Measurements from ENCODE around the gene OTOP2. TPM values are rescaled to one million over a fixed set of nuclear protein-coding genes. Genes with fewer than 3 reads are reported as not detected.

The OTOP2 gene
- total and polyA plus RNA-seq, 9 of the 15 experiments (the other 6 are each of a cell fraction or from before 2014, with no cell fraction given): 0.04 to 0.36 (median 0.14) TPM; not detected in 1

DNA sequence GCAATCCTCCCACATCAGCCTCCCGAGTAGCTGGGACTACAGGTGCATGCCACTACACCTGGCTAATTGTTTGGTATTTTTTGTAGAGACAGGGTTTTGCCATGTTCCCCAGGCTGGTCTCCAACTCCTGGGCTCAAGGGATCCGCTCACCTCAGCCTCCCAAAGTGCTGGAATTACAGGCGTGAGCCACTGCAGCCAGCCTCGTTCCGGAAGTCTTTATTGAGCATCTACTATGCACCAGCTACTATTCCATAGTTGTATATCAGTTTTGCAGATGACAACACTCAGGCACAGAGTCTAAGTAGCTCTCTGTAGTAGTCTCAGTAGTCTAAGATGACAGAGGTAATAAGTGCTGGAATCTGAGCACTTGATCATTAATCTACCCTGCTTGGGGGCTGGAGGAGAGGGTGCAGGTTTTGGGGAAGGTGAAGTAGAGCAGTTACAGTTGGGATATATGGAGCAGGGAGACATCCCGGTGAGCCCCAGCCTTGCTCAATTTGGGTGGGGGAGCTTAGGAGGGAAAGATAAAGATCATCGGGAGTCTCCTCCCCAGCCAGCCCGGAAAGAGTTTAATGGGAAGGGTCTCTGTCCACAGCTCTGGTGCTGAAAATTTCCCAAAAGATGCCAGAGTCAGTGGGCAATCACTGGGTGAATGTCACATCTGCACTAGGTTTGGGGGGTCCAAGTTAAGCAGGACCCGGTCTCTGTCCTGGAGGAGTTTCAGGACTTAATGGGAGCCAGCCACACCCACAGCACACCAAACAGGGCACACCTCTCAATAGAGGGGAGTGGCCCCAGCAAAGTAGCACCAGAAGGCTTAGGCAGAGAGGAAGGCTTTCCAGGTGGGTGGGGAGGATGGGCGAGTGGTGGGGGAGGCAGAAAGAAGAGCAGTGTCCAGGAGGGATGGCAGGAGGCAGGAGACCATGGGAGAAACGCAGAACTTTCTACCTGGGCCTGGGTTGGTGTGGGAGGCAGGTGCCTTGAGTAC lies 13.3 kb downstream of the OTOP2 start (continued):
- TF ChIP-seq, protein P1, sequence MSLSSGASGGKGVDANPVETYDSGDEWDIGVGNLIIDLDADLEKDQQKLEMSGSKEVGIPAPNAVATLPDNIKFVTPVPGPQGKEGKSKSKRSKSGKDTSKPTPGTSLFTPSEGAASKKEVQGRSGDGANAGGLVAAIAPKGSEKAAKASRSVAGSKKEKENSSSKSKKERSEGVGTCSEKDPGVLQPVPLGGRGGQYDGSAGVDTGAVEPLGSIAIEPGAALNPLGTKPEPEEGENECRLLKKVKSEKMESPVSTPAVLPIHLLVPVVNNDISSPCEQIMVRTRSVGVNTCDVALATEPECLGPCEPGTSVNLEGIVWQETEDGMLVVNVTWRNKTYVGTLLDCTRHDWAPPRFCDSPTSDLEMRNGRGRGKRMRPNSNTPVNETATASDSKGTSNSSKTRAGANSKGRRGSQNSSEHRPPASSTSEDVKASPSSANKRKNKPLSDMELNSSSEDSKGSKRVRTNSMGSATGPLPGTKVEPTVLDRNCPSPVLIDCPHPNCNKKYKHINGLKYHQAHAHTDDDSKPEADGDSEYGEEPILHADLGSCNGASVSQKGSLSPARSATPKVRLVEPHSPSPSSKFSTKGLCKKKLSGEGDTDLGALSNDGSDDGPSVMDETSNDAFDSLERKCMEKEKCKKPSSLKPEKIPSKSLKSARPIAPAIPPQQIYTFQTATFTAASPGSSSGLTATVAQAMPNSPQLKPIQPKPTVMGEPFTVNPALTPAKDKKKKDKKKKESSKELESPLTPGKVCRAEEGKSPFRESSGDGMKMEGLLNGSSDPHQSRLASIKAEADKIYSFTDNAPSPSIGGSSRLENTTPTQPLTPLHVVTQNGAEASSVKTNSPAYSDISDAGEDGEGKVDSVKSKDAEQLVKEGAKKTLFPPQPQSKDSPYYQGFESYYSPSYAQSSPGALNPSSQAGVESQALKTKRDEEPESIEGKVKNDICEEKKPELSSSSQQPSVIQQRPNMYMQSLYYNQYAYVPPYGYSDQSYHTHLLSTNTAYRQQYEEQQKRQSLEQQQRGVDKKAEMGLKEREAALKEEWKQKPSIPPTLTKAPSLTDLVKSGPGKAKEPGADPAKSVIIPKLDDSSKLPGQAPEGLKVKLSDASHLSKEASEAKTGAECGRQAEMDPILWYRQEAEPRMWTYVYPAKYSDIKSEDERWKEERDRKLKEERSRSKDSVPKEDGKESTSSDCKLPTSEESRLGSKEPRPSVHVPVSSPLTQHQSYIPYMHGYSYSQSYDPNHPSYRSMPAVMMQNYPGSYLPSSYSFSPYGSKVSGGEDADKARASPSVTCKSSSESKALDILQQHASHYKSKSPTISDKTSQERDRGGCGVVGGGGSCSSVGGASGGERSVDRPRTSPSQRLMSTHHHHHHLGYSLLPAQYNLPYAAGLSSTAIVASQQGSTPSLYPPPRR (CRISPR knock-in tag; IDR thresholded peaks at IDR 0.05; ENCODE audit: borderline replicate concordance): no peak
- TF ChIP-seq, protein P2, sequence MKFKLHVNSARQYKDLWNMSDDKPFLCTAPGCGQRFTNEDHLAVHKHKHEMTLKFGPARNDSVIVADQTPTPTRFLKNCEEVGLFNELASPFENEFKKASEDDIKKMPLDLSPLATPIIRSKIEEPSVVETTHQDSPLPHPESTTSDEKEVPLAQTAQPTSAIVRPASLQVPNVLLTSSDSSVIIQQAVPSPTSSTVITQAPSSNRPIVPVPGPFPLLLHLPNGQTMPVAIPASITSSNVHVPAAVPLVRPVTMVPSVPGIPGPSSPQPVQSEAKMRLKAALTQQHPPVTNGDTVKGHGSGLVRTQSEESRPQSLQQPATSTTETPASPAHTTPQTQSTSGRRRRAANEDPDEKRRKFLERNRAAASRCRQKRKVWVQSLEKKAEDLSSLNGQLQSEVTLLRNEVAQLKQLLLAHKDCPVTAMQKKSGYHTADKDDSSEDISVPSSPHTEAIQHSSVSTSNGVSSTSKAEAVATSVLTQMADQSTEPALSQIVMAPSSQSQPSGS (CRISPR knock-in tag; IDR thresholded peaks at IDR 0.05): no peak
- no peak for TF ChIP-seq SRSF7 (optimal IDR thresholded peaks at IDR 0.05; ENCODE audit: low read depth, low read length)
- TF ChIP-seq, protein P3, sequence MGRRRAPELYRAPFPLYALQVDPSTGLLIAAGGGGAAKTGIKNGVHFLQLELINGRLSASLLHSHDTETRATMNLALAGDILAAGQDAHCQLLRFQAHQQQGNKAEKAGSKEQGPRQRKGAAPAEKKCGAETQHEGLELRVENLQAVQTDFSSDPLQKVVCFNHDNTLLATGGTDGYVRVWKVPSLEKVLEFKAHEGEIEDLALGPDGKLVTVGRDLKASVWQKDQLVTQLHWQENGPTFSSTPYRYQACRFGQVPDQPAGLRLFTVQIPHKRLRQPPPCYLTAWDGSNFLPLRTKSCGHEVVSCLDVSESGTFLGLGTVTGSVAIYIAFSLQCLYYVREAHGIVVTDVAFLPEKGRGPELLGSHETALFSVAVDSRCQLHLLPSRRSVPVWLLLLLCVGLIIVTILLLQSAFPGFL (CRISPR knock-in tag; IDR thresholded peaks at IDR 0.05): no peak
- TF ChIP-seq TBL1XR1 (IDR thresholded peaks at IDR 0.05; ENCODE audit: low read length in 2 of 2): no peak
- TF ChIP-seq SOX6 (IDR thresholded peaks at IDR 0.05): no peak
- no peak for TF ChIP-seq TAL1 (IDR thresholded peaks at IDR 0.05)
- peak; percentile 87 for TF ChIP-seq MIER1 (IDR thresholded peaks at IDR 0.05; ENCODE audit: low read depth)
- no peak for TF ChIP-seq BHLHE40 (IDR thresholded peaks at IDR 0.05; ENCODE audit: low read length)
- TF ChIP-seq, protein P4, sequence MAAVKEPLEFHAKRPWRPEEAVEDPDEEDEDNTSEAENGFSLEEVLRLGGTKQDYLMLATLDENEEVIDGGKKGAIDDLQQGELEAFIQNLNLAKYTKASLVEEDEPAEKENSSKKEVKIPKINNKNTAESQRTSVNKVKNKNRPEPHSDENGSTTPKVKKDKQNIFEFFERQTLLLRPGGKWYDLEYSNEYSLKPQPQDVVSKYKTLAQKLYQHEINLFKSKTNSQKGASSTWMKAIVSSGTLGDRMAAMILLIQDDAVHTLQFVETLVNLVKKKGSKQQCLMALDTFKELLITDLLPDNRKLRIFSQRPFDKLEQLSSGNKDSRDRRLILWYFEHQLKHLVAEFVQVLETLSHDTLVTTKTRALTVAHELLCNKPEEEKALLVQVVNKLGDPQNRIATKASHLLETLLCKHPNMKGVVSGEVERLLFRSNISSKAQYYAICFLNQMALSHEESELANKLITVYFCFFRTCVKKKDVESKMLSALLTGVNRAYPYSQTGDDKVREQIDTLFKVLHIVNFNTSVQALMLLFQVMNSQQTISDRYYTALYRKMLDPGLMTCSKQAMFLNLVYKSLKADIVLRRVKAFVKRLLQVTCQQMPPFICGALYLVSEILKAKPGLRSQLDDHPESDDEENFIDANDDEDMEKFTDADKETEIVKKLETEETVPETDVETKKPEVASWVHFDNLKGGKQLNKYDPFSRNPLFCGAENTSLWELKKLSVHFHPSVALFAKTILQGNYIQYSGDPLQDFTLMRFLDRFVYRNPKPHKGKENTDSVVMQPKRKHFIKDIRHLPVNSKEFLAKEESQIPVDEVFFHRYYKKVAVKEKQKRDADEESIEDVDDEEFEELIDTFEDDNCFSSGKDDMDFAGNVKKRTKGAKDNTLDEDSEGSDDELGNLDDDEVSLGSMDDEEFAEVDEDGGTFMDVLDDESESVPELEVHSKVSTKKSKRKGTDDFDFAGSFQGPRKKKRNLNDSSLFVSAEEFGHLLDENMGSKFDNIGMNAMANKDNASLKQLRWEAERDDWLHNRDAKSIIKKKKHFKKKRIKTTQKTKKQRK (IDR thresholded peaks at IDR 0.05; ENCODE audit: borderline replicate concordance, low read depth, low read length): no peak
- no peak for TF ChIP-seq NR2C2 (CRISPR knock-in tag; IDR thresholded peaks at IDR 0.05)
- no peak for TF ChIP-seq NR2C2 (tag; IDR thresholded peaks at IDR 0.05)
- no peak for TF ChIP-seq ZNF589 (CRISPR knock-in tag; IDR thresholded peaks at IDR 0.05; ENCODE audit: low read depth)
- TF ChIP-seq ETV1 (tag; conservative IDR thresholded peaks at IDR 0.05; ENCODE audit: low read depth): peak; percentile 56
